ENCODE measurements around the gene ATN1. TPM values are rescaled to one million over a fixed set of nuclear protein-coding genes. Genes with fewer than 3 reads are reported as not detected.

ATN1 gene
- total RNA-seq, 1 donor from 2014 or later = 207 TPM

GRCh38 chr12:6979453-6979852 is 51.7 kb downstream of the ATN1 start:
- TF ChIP-seq CTCF (IDR thresholded peaks at IDR 0.05) = no peak
- no peak for DNase-seq (ENCODE audit: low spot score in 2 of 2)
- Histone ChIP-seq H3K27me3 (no peaks in the 10 kb centered on the region), H3K36me3 (peaks cover 70 to 89% of the 10 kb centered on the region in 2 donors), H3K27ac (no peak overlapping the region), H3K4me3 (no peak overlapping the region), H3K9me3 (no peaks in the 10 kb centered on the region), H3K4me1 (no peaks in the 10 kb centered on the region)
- intact Hi-C loops (cut with DNase I) = no loop called here

- no peak for DNase-seq (ENCODE audit: low spot score in 2 of 2)
- TF ChIP-seq CTCF (IDR thresholded peaks at IDR 0.05) = no peak
- Histone ChIP-seq H3K4me3 (no peak overlapping the region), H3K9me3 (no peaks in the 10 kb centered on the region), H3K27ac (no peak overlapping the region), H3K4me1 (no peaks in the 10 kb centered on the region), H3K27me3 (no peaks in the 10 kb centered on the region), H3K36me3 (peaks cover 64 to 83% of the 10 kb centered on the region in 2 donors)
- intact Hi-C loops (cut with DNase I) = no loop called here
Observed at GRCh38 chr12:6980075-6980474, 52.3 kb downstream of the ATN1 start.

GRCh38 chr12:6980740-6981139 is 53.0 kb downstream of the ATN1 start:
- DNase-seq (ENCODE audit: low spot score in 2 of 2) = no peak
- no peaks in the 10 kb centered on the region for H3K27me3 ChIP-seq
- TF ChIP-seq CTCF (IDR thresholded peaks at IDR 0.05) = no peak
- H3K9me3 ChIP-seq = no peaks in the 10 kb centered on the region
- no peak overlapping the region for H3K27ac ChIP-seq
- intact Hi-C loops (cut with DNase I) = no loop called here
- no peak overlapping the region for H3K4me3 ChIP-seq
- H3K4me1 ChIP-seq = no peaks in the 10 kb centered on the region
- H3K36me3 ChIP-seq = peaks cover 62 to 76% of the 10 kb centered on the region in 2 donors

- no peaks in the 10 kb centered on the region for H3K4me1 ChIP-seq
- no peaks in the 10 kb centered on the region for H3K9me3 ChIP-seq
- no peaks in the 10 kb centered on the region for H3K27me3 ChIP-seq
- DNase-seq (ENCODE audit: low spot score in 2 of 2) = no peak
- intact Hi-C loops (cut with DNase I) = no loop called here
- H3K36me3 ChIP-seq = peaks cover 55 to 69% of the 10 kb centered on the region in 2 donors
- H3K4me3 ChIP-seq = no peak overlapping the region
- H3K27ac ChIP-seq = no peak overlapping the region
- no peak for TF ChIP-seq CTCF (IDR thresholded peaks at IDR 0.05)
Observed at GRCh38 chr12:6981152-6982052, 53.6 kb downstream of the ATN1 start.

GRCh38 chr12:6982532-6982931 is 54.8 kb downstream of the ATN1 start:
- no peak for DNase-seq (ENCODE audit: low spot score in 2 of 2)
- Histone ChIP-seq H3K4me3 (no peak overlapping the region), H3K9me3 (no peaks in the 10 kb centered on the region), H3K36me3 (peaks cover 52 to 64% of the 10 kb centered on the region in 2 donors), H3K4me1 (no peaks in the 10 kb centered on the region), H3K27me3 (no peaks in the 10 kb centered on the region), H3K27ac (no peak overlapping the region)
- TF ChIP-seq CTCF (IDR thresholded peaks at IDR 0.05) = no peak
- intact Hi-C loops (cut with DNase I) = no loop called here

Measured in ascending aorta (tissue), 2 donors.